Fibroblast of skin of scalp (primary cell): ENCODE results near the gene TIE1.

Experiments
- DNase-seq: peaks from one replicate; pipeline ENCODE4 v3.0.0-alpha.2; 2013

TIE1 gene

DNA sequence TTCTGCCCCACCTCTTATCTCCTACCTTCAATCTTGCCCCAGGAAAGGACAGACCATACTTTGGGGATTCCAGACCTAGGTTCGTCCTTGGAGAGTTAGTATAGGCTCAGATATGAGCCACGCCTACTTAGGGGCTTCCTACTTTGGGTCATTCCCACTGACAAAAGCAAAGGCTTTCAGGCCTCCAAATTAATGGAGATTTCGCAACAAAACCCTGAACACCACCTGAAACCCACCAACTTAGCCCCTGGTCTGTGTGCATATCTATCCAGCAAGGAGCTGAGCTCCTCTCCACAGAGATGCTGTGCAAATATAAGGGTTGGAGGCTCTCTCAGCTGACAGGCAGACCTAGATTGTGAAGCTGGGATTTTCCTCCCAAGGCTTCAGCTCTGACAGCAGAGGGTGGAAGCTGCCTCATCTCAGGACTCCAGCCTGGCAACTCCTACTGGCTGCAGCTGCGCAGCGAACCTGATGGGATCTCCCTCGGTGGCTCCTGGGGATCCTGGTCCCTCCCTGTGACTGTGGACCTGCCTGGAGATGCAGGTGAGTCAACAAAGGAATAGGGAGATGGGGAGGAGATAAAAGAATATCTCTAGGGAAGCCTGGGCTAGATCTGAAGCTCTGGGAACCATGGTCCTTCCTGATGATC lies 38.9 kb downstream of the TIE1 start:
- no peak for DNase-seq

DNA sequence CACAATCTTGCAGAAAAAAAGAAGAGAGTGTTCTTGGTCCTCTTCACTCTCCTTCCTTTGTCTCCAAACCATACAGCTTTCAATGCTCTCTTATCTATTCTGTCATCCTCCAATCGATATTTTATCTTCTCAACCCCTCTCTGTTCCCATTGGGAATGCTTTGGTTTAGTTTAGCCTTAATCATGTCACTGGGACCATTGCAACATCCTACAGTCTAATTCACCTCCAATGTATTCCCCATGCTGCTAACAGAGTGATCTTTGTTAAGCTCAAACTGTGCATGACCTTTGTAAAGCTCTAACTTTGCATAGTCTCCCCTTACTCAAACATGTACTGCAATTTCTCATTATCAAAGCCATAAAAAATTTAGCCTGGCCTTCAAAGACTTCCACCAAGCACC lies 39.8 kb downstream of the TIE1 start:
- DNase-seq = no peak

DNA sequence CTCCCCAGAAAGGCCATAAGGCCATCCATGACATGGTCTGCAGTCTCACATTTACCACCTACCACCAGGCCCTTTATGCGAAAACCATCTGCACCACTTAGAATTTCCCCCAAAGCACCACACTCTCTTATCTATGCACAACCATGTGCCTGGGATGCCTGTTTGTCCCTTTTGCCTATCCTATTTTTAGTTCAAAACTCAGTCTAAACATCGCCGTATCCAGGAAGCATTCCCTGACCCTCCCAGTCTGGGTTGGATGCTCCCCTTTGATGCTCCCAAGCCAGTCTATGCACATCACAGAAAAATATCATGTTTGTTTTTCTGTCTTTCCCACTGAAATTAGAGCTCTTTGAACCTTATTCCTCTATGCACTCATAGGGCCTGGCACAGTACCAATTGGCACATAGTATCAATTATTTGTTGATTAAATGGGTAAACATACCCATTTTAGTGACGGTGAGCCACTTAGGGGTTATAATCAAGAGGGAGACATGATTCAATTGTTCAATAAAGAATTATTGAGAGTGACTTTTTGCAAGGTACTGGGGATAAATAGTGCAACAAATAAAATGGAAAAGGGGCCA lies 43.6 kb downstream of the TIE1 start:
- DNase-seq = no peak

DNA sequence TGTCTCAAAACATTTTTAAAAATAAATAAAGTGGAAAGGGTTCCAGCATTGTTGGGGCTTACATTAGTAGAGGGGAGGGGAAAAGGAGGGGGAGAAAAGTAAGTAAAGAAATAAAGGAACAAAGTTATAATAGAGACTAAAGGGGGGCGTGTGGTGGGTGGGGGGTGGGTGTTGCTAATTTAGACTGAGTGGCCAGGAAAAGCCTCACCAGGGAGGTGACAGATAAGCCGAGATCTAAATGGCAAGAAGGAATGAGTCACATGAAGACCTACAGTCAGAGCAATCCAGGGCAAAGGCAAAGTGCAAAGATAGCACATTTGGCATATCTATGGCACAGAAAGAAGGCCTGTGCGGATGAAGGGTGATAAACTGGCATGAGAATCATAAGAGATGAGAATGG lies 44.3 kb downstream of the TIE1 start:
- no peak for DNase-seq

DNA sequence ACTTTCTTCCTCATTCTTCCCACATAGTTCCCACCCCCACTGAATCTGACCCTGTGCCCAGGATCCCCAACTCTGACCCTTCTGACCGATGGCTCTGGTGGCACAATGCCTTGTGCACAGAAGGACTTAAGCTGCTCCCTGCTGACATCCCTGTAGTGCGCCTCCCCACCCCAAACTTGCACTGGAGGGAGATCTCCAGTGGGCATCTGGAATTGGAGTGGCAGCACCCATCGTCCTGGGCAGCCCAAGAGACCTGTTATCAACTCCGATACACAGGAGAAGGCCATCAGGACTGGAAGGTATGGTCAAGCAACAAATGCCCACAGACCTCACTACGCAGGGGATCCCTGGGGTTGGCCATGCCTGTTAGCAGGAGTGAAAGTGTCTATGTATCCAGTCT lies 45.9 kb downstream of the TIE1 start:
- DNase-seq = no peak

DNA sequence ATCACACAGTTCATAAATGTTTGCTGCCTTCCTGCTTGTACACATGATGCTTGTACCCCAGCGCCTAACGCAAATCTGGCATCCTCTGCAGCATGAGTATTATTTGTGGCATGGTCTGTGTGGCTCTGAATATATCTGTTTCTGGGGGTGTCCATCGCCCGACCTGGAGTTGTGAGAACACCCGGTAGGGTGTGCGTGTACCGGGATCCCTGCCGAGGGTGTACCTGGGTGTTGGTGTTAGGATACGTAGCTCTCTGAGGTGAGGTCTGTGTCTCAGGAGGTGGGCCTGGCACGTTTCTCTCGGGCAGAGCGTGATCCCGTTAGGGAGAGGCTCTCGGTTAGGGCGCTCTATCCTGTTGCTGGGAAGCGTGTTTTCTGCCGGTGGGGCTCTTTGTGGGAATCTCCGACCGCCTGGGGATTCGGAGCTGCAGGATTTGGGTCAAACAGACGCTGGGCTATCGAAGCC lies 47.6 kb downstream of the TIE1 start:
- DNase-seq = no peak

- DNase-seq = peak; percentile 48
Observed at GRCh38 chr1:43348809-43349593, 48.2 kb downstream of the TIE1 start.

DNA sequence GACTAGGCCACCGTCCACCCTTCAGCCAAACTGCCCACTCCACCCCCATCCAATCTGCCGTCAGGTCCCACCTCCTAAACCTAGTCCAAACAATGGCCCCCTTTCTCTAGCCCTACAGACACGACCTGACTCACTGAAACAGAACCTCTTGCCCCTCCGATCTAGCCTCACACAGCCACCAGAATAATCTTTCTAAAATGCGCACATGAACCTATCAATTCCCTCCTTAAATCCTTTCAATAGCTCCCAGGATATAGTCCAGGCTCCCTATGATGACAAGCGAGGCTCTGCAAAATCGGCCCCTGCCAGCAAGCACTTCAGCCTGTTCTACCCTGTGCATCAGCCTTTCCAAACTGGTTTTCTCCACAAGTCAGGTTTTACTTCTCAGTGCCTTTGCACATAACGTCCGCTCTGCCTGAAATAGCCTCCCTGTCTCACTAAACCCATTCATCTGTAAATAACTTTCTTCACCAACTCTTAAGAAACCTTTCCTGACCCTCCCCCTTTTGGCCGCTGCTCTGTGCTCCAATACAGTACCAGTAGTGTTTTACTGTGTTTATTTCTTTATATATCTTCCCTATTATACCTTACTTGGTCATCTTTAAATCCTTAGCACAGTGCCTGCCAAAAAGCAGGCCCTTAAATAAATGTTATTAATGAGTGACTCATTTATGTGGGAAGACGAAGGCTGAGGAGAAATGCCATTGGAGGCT lies 49.0 kb downstream of the TIE1 start:
- DNase-seq = peak; percentile 83

- no peak for DNase-seq
Observed at GRCh38 chr1:43350976-43351375, 50.2 kb downstream of the TIE1 start.

DNA sequence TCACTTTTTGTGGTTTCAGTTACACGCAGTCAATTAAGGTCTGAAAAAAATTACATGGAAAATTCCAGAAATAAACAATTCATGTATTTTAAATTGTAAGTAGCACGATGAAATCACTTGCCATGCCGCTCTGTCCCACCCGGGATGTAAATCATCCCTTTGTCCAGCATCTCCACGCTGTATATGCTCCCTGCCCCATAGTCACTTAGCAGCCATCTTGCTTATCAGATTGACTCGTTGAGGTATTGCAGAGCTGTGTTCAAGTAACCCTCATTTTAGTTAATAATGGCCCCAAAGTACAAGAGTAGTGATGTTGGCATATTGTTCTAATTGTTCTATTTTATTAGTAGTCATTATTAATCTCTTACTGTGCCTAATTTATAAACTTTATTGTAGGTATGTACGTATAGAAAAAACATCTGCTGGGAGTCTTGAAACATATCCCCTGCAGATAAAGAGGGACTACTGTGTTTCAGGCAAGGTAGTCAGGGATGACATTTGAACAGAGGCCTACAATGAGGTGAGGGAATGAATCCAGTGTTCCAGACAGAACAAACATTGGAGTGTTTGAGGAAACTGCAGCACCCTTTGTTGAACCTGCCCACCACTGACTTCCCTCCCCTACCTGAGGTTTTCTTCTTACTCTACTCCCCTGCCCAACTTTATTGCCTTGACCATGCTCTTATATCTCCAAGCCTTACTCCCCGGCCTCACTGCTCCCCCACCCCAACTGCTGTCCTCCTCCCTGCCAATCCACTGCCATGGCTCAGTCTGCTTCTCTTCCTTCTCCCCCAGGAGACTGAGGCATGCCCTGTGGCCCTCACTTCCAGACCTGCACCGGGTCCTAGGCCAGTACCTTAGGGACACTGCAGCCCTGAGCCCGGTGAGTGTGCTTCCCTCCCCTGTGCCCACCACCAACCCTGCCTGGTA lies 50.9 kb downstream of the TIE1 start:
- DNase-seq = no peak

DNA sequence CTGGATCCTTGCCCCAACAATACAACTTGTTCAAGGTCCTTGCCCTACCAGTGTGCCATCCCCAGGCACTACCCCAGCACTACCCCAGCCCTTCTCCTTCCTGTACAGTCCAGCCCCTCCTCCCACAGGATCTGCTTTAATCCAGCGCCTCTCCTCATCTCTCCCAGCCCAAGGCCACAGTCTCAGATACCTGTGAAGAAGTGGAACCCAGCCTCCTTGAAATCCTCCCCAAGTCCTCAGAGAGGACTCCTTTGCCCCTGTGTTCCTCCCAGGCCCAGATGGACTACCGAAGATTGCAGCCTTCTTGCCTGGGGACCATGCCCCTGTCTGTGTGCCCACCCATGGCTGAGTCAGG lies 51.5 kb downstream of the TIE1 start:
- DNase-seq = no peak

DNA sequence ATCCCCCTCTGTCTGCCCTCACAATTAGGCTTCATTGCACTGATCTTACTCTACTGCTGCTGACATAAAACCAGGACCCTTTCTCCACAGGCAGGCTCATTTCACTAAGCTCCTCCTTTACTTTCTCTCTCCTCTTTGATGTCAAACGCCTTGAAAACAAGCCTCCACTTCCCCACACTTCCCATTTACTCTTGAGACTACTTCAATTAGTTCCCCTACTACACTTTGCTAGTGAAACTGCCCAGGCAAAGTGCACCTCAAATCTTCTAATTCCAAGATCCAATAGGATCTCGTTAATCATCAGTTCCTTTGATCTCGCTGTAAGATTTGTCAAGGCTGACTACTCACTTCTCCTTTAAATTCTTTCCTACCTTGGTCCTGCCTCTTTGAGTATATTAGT lies 52.1 kb downstream of the TIE1 start:
- DNase-seq = no peak

- DNase-seq = no peak
Observed at GRCh38 chr1:43354471-43354870, 53.7 kb downstream of the TIE1 start.

DNA sequence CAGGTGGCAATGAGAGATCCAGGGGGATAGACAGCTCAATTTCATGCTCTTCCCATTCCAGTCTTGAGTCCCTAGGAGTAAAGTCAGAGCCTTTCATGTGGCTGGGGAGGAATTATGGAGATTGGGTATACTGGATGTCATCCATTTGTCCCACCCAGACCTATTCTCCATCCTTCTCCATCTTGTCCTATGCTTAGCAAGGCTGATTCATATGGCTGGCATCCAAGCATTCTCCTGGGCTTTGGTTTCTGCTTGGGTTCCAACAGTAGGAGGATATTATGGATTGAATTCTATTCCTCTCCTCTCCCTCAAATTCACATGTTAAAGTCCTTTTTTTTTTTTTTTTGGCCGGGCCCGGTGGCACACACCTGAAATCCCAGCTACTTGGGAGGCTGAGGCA lies 54.2 kb downstream of the TIE1 start:
- peak; percentile 35 for DNase-seq

DNA sequence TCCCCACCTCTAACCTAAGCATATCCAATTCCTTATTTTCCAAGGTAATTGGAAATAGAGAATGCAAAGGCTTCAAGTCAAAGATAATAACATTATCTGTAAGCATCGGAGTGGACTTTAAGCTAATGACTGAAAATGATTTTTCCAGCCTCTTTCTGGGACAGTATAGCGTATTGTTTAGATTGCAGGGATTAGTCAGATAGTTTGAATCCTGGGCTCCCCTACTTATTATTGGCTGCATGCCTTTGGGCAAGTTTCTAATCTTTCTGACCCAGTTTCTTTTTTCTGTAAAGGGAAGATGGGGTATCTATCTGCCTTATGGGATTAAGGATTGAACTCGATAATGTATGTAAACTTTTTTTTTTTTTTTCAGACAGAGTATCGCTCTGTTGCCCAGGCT lies 56.5 kb downstream of the TIE1 start:
- no peak for DNase-seq

DNA sequence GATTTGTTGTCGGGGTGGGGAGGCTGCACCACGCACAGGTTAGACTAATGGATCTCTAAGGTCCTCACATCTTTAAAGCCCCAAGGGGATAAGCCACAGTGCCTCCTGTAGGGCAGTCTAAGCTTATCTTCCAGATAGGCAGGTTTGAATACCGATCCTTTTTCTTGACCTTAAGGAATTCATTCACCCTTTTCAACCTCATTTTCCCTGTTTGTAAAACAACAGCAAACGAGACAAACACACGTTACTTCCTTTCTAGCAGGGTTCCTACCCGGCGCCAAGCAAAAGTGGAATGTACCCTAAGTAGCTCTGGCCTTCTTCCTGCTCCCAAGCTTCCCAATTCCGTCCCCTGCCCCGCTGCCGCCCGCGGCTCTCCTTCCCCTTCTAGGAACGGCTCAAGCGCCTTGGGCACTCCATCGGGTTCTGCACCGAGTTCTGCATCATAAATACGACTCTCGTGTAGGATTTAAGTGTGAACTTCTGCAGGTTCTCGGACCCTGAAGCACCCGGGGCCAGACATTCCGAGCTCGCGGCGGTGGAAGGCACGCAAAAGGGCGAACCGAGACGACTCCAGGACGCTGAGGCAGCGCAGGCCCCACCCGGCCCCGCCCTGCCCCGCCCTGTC lies 57.5 kb downstream of the TIE1 start:
- DNase-seq = peak; percentile 38

DNA sequence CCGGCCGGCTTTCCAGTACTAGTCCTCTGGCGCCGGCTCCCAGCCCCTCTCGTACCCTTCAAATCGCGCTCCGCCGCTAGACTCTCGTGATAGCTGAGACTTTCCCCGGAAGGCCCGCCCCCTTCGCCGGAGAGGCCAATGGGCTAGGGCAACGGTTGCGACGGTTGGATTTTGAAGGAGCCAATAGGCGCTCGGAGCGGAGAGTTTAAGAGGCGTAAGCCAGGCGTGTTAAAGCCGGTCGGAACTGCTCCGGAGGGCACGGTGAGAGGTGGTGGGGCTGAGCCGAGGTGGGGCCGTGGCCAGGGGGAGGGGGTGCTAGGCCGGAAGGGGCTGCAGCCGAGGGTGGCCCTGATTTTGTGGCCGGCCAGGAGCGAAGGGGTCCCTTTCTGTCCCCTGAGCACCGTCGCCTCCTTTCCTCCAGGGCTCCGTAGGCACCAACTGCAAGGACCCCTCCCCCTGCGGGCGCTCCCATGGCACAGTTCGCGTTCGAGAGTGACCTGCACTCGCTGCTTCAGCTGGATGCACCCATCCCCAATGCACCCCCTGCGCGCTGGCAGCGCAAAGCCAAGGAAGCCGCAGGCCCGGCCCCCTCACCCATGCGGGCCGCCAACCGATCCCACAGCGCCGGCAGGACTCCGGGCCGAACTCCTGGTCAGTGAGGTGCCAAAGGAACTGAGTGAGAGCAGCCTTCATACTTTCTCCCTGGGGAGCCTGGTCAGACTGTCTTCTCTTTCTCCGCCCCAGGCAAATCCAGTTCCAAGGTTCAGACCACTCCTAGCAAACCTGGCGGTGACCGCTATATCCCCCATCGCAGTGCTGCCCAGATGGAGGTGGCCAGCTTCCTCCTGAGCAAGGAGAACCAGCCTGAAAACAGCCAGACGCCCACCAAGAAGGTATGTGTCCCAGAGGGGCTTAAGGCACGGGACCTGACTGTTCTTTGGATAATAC lies 58.2 kb downstream of the TIE1 start, which contains the start of gene CDC20:
TSS of gene CDC20 (plus strand) at position 236 of the 948 bp plus-strand sequence. CDS start at position 471, 235 bp downstream.
- DNase-seq = peak; percentile 96

- DNase-seq = no peak
Observed at GRCh38 chr1:43359696-43360095, 58.9 kb downstream of the TIE1 start.

GRCh38 chr1:43360616-43361015 lies 59.8 kb downstream of the TIE1 start:
- DNase-seq = no peak

GRCh38 chr1:43363283-43363934 lies 62.6 kb downstream of the TIE1 start:
- DNase-seq = no peak
